Forelimb muscle (tissue), 1 donor: ENCODE data around the gene PRSS48. TPM values are rescaled to one million over a fixed set of nuclear protein-coding genes. Genes with fewer than 3 reads are reported as not detected.
"Not testable (repeated sequence)": the region's sequence is repeated elsewhere in the genome, so short reads cannot be mapped to it uniquely, and the experiment has no call there.

Experiments
- DNase-seq: peaks from one replicate; pipeline ENCODE4 v3.0.0-alpha.2; 2013; ENCODE audit warnings: low read depth
- polyA plus RNA-seq: library from polyadenylated mRNA; unstranded; fragments of 120-200 nt; gene quantifications from one replicate; pipeline ENCODE4 v1.2.1, GENCODE V29; 2013; ENCODE audit not compliant: insufficient read length

Gene PRSS48
- polyA plus RNA-seq, 1 donor, result not detected

GRCh38 chr4:151316645-151317044 lies 39.7 kb downstream of the PRSS48 start:
- DNase-seq, result no peak

- DNase-seq, result no peak
Observed at GRCh38 chr4:151318307-151319006, 41.5 kb downstream of the PRSS48 start.

GRCh38 chr4:151319490-151319889 lies 42.5 kb downstream of the PRSS48 start:
- DNase-seq, result no peak

- no peak for DNase-seq
Observed at GRCh38 chr4:151321586-151321985, 44.6 kb downstream of the PRSS48 start.

- not testable (repeated sequence) for DNase-seq
Observed at GRCh38 chr4:151322161-151322560, 45.2 kb downstream of the PRSS48 start.

- DNase-seq, result no peak
Observed at GRCh38 chr4:151322570-151322969, 45.6 kb downstream of the PRSS48 start.

GRCh38 chr4:151323667-151324066 lies 46.7 kb downstream of the PRSS48 start:
- DNase-seq, result no peak

GRCh38 chr4:151324124-151324751 lies 47.3 kb downstream of the PRSS48 start:
- no peak for DNase-seq

GRCh38 chr4:151324752-151325110 lies 47.8 kb downstream of the PRSS48 start:
- DNase-seq, result no peak

GRCh38 chr4:151325111-151325948 lies 48.4 kb downstream of the PRSS48 start, which contains the start of gene SH3D19:
SH3D19 (minus strand) TSS chr4:151325605; CDS start chr4:151325352, 253 bp downstream.
- peak; percentile 45 for DNase-seq

- no peak for DNase-seq
Observed at GRCh38 chr4:151325949-151326246, 48.9 kb downstream of the PRSS48 start.

GRCh38 chr4:151329217-151330007 lies 52.5 kb downstream of the PRSS48 start:
- no peak for DNase-seq

GRCh38 chr4:151331276-151332042 lies 54.5 kb downstream of the PRSS48 start:
- DNase-seq, result no peak

- DNase-seq, result no peak
Observed at GRCh38 chr4:151339467-151339866, 62.5 kb downstream of the PRSS48 start.

- DNase-seq, result no peak
Observed at GRCh38 chr4:151340751-151341385, 63.9 kb downstream of the PRSS48 start.

Other genes with a start within 250 kb of the PRSS48 start
- gene RPS3A, start 177.5 kb upstream of the PRSS48 start, polyA plus RNA-seq, result 5,513 TPM
- 27.9 TPM for gene SH3D19, start 48.4 kb downstream of the PRSS48 start, polyA plus RNA-seq
- gene FHIP1A, start 132.0 kb downstream of the PRSS48 start, polyA plus RNA-seq, result 9.3 TPM